Measurements from ENCODE around the gene ACSM6.

Gene ACSM6

GRCh38 chr10:95176101-95176500 is 17.9 kb upstream of the ACSM6 start:
- TF ChIP-seq, protein P1, sequence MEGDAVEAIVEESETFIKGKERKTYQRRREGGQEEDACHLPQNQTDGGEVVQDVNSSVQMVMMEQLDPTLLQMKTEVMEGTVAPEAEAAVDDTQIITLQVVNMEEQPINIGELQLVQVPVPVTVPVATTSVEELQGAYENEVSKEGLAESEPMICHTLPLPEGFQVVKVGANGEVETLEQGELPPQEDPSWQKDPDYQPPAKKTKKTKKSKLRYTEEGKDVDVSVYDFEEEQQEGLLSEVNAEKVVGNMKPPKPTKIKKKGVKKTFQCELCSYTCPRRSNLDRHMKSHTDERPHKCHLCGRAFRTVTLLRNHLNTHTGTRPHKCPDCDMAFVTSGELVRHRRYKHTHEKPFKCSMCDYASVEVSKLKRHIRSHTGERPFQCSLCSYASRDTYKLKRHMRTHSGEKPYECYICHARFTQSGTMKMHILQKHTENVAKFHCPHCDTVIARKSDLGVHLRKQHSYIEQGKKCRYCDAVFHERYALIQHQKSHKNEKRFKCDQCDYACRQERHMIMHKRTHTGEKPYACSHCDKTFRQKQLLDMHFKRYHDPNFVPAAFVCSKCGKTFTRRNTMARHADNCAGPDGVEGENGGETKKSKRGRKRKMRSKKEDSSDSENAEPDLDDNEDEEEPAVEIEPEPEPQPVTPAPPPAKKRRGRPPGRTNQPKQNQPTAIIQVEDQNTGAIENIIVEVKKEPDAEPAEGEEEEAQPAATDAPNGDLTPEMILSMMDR (IDR thresholded peaks at IDR 0.05), result no peak
- no peaks in the 10 kb centered on the region for H3K9me3 ChIP-seq
- H3K4me3 ChIP-seq (ENCODE audit: low read depth in 1 of 2, low read length in 1 of 2), result no peak overlapping the region
- no peaks in the 10 kb centered on the region for H3K4me1 ChIP-seq (ENCODE audit: control insufficient read depth in 1 of 2, insufficient read depth in 1 of 2, low read depth in 1 of 2, low read length in 1 of 2)
- no peaks in the 10 kb centered on the region for H3K27me3 ChIP-seq
- H3K36me3 ChIP-seq, result no peaks in the 10 kb centered on the region
- no peak overlapping the region for H3K27ac ChIP-seq

DNA sequence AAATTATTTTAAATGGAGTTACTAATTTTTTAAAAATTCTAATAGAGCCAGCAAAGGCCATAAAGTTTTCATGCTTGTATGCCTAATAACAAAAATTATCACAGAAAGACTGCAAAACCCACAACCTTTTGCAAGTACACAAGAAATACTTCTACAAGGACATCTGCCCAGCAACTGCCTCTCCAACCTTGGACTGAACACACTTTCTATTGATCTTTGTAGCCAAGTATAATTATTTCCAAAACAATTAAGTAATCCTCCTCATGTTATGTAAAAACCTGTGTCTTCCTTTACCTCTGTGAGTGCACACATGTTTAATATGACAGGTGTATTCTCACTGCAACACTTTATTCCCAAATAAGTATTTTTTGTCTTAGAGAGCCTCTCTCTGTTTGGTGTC is 16.6 kb upstream of the ACSM6 start:
- H3K36me3 ChIP-seq, result no peaks in the 10 kb centered on the region
- TF ChIP-seq, protein P1 (IDR thresholded peaks at IDR 0.05), result no peak
- H3K4me1 ChIP-seq (ENCODE audit: control insufficient read depth in 1 of 2, insufficient read depth in 1 of 2, low read depth in 1 of 2, low read length in 1 of 2), result no peaks in the 10 kb centered on the region
- H3K27me3 ChIP-seq, result peaks cover 6% of the 10 kb centered on the region
- H3K27ac ChIP-seq, result no peak overlapping the region
- H3K9me3 ChIP-seq, result no peaks in the 10 kb centered on the region
- H3K4me3 ChIP-seq (ENCODE audit: low read depth in 1 of 2, low read length in 1 of 2), result no peak overlapping the region

DNA sequence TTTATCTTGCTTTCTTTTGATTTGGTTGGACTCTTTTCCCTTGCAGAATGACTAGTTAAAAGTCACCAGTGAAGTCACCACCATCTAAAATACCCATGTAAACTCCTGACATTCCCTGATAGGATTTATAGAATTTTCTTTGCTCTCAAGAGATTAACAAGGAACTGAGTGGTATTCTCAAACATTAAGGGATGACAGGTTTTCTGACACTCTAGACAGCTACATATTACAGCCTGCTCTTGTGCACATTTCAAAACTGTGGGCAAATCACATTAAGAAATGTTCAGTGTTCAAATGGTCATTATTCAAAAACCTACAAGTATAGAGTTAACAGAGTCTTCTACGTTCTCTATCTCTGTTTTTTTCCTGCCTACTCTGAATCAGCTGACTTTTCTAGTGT is 15.8 kb upstream of the ACSM6 start:
- Histone ChIP-seq H3K27ac (no peak overlapping the region), H3K4me1 (ENCODE audit: control insufficient read depth in 1 of 2, insufficient read depth in 1 of 2, low read depth in 1 of 2, low read length in 1 of 2) (peaks cover 3 to 4% of the 10 kb centered on the region in 2 experiments)

GRCh38 chr10:95178797-95179196 is 15.2 kb upstream of the ACSM6 start:
- peaks cover 10% of the 10 kb centered on the region for H3K27me3 ChIP-seq
- peaks cover 5 to 6% of the 10 kb centered on the region in 2 experiments for H3K4me1 ChIP-seq (ENCODE audit: control insufficient read depth in 1 of 2, insufficient read depth in 1 of 2, low read depth in 1 of 2, low read length in 1 of 2)
- H3K27ac ChIP-seq, result no peak overlapping the region
- H3K36me3 ChIP-seq, result no peaks in the 10 kb centered on the region
- H3K9me3 ChIP-seq, result no peaks in the 10 kb centered on the region
- TF ChIP-seq, protein P1 (IDR thresholded peaks at IDR 0.05), result no peak
- no peak overlapping the region for H3K4me3 ChIP-seq (ENCODE audit: low read depth in 1 of 2, low read length in 1 of 2)

More for the DNA sequence above, 15.8 kb upstream of the ACSM6 start:
- Histone ChIP-seq H3K27me3 (peaks cover 10% of the 10 kb centered on the region), H3K36me3 (no peaks in the 10 kb centered on the region), H3K9me3 (no peaks in the 10 kb centered on the region), H3K4me3 (ENCODE audit: low read depth in 1 of 2, low read length in 1 of 2) (no peak overlapping the region)
- TF ChIP-seq, protein P1 (IDR thresholded peaks at IDR 0.05), result no peak

DNA sequence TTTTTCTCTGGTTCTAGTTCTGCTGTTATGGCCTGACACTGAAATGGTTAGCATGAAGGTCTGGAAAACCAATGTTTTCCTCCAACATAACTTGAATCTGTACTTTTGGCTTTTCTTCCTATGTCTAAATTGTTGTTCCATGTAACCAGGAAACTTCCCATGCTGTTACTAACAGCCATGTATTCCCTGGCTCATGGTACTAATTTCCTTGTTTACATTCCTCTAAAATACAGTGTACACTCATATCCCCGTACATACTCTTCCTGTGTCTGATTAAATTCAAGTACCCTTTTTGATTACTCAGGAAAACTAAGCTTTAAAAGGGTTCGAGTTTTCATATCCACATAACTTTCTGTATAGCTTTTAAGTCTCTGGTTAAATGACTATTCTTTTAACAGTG is 12.3 kb upstream of the ACSM6 start:
- Histone ChIP-seq H3K4me1 (ENCODE audit: control insufficient read depth in 1 of 2, insufficient read depth in 1 of 2, low read depth in 1 of 2, low read length in 1 of 2) (peaks cover 15 to 19% of the 10 kb centered on the region in 2 experiments), H3K4me3 (ENCODE audit: low read depth in 1 of 2, low read length in 1 of 2) (no peak overlapping the region), H3K9me3 (no peaks in the 10 kb centered on the region), H3K27ac (no peak overlapping the region), H3K36me3 (no peaks in the 10 kb centered on the region), H3K27me3 (peaks cover 10% of the 10 kb centered on the region)
- TF ChIP-seq, protein P1 (IDR thresholded peaks at IDR 0.05), result no peak
